GM19035 (cell line): ENCODE results near the gene TRAPPC1.

ENCODE experiments used
- ATAC-seq: cut with Tn5 transposase; IDR thresholded peaks from one replicate; pipeline ENCODE4 v1.9.1; 2021; ENCODE audit not compliant: unreplicated experiment

Gene TRAPPC1

GRCh38 chr17:7903154-7904103 is 28.3 kb downstream of the TRAPPC1 start:
- no peak for ATAC-seq

DNA sequence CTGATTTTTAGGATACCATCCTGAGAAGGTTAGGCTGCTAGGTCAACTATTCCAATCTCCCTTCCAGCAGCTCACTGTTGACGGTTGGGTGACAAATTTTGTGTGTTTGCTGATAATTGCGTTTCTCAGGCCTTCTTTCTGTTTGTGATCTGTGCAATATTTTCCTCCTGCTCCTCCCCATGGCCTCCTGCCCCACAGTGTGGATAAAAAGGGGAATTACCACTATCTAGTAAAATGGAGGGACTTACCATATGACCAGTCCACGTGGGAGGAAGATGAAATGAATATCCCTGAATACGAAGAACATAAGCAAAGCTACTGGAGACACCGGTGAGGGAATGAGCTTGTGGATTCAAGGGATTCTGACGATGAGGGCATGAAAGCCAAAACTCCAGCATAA is 34.0 kb downstream of the TRAPPC1 start:
- ATAC-seq, result no peak

- ATAC-seq, result no peak
Observed at GRCh38 chr17:7897090-7897489, 34.7 kb downstream of the TRAPPC1 start.

DNA sequence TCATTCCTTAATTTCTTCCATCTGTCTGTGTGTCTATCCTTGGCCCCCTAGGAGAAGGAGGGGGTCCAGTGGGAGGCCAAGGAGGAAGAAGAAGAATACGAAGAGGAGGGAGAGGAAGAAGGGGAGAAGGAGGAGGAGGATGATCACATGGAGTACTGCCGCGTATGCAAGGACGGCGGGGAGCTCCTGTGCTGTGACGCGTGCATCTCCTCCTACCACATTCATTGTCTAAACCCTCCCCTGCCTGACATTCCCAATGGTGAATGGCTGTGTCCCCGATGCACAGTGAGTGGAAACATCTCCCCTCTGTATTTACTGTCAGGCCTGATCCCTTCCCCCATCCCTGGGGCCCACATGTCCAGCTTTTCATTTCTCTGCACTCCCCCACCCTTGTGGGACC is 36.9 kb downstream of the TRAPPC1 start:
- no peak for ATAC-seq

- ATAC-seq, result no peak
Observed at GRCh38 chr17:7894226-7894625, 37.5 kb downstream of the TRAPPC1 start.

DNA sequence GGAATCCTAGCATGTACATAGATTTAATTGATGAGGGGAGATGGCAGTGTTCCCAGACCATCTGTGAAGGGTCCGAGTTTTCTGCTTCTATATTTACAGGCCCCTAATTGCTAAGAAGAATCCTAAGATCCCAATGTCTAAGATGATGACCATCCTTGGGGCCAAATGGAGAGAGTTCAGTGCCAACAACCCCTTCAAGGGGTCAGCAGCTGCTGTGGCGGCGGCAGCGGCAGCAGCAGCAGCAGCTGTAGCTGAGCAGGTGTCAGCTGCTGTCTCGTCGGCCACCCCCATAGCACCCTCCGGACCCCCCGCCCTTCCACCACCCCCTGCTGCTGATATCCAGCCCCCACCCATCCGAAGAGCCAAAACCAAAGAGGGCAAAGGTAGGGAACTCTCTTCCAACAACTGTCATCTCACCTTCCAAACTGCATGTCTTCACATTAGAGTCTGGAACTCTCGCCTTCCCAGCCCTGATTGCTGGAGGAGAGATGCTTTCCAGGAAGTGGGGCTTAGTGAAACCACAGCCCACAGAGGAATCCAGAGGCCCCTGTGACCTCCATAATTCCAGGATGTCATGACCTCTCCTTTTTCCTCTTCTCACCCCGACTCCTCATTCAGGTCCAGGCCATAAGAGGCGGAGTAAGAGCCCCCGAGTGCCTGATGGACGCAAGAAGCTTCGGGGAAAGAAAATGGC is 38.4 kb downstream of the TRAPPC1 start:
- no peak for ATAC-seq

- no peak for ATAC-seq
Observed at GRCh38 chr17:7889166-7889955, 42.4 kb downstream of the TRAPPC1 start.

- ATAC-seq, result no peak
Observed at GRCh38 chr17:7888184-7888920, 43.4 kb downstream of the TRAPPC1 start, which contains the start of gene CHD3. TSS of gene CHD3 (plus strand) at chr17:7888789. CDS start at chr17:7889001, 212 bp downstream.

DNA sequence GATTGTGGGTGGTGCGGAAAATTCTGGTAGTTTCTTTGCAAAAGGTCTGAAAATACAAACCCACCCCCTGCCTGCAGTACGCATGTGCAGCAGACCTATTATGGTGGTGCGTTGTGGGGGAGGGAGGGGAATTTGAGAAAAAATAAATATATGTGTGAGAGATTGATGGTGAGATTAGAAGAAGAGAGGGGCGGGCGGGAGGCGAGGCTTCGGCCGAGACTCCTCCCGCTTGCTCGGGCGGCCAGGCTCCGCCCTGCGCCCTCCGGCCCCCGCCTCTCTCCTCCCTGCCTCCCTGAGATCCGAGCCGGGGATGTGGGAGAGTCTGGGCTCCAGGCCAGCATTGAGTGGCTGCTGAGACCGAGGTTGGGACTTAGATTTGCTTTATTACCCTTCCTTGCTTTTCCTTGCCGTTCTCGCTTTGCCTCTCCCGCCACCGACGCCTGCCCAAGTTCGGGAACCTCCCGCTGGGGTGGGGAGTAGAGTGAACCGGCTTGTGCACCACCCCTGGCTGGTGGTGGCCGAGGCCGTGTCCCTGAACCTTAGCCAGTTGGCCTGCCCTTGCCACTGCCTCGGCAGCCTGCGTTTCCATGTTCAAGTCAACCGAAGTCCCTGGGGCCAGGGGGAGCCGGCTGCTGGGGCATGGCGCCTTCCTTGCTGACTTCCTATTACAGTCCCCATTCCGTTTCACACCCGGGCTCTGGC is 44.1 kb downstream of the TRAPPC1 start:
- ATAC-seq, result no peak

GRCh38 chr17:7887038-7887481 is 44.7 kb downstream of the TRAPPC1 start:
- ATAC-seq, result no peak

- peak; percentile 2 for ATAC-seq
Observed at GRCh38 chr17:7886227-7887037, 45.3 kb downstream of the TRAPPC1 start.

DNA sequence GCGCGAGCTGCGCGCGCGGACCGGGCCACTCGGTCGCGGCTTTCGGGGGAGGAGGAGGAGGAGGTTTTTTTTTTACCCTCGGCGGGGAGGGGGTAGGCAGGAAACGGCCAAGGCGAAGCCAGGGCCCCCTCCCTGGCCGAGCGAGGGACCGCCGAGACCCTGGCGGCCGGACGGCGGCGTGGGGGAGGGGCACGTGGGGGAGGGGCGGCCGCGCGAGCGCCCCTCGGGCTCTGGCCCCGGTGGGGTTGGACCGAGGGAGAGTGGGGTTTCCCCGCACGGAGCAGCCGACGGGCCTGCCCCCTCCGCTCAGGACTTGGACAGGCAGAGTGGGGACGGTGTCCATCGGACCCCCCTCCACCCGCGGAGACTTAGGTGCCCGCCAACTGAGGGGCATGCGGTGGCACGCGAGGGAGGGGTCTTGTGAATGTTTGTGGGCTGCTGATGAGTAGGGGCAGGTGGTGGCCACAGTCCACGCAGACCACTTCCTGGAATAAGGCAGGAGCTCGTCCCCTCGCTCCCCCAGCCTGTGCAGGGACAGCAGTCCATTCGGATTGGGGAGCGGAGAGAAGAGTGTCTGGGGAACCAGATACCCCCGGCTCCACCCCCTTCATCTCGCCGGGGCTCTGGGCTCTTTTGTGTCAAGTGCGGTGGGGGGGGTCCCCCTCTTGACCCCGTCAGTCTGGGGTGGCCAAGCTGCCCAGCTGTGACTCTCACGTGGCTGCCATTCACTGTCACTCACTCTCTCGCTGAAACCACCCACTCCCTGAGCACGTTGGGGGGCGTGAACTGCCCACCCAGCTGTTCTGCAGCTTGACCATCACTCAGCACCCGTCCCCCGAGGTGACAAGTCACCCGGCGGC is 46.1 kb downstream of the TRAPPC1 start:
- ATAC-seq, result peak; percentile 37

- ATAC-seq, result peak; percentile 9
Observed at GRCh38 chr17:7884581-7885366, 47.0 kb downstream of the TRAPPC1 start.

GRCh38 chr17:7883781-7884386 is 47.9 kb downstream of the TRAPPC1 start:
- ATAC-seq, result no peak

- no peak for ATAC-seq
Observed at GRCh38 chr17:7882629-7883028, 49.1 kb downstream of the TRAPPC1 start.

DNA sequence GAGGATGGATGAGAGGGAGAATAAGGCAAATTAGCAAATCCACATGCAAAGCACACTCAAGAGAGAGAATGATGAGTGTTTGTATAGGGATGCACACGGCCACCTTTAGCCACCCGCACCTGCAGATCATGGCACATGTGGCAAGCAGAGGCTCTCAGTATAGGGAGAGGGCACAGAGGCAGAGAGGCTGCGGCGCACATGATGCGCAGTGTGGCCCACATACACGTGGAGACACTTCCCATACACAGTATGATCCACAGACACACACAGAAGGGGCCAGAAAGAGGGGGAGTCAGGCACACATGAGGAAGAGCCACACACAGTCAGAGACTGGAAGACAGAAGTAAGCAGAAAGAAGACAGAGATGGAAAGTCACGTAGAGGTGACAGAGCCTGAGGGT is 49.7 kb downstream of the TRAPPC1 start:
- ATAC-seq, result no peak
